PFSK-1 (cell line): ENCODE measurements around the gene MESD. TPM values are rescaled to one million over a fixed set of nuclear protein-coding genes. Genes with fewer than 3 reads are reported as not detected.

Experiments
- FOXP2 ChIP-seq: optimal IDR thresholded peaks from 2 replicates; pipeline ENCODE3; 2011; ENCODE audit warnings: borderline replicate concordance, control low read depth, inconsistent platforms; ENCODE audit not compliant: insufficient read depth; ENCODE audit errors: extremely low read length, extremely low read depth
- POLR2AphosphoS5 ChIP-seq: IDR thresholded peaks from 2 replicates; pipeline ENCODE4 v1.6.1; 2012; ENCODE audit warnings: low read depth, mild to moderate bottlenecking, control low read depth, low read length, moderate library complexity
- REST ChIP-seq, 2 experiments: IDR thresholded peaks; 2 replicates each; pipeline versions ENCODE4 v1.6.1 to v1.8.0; 2011 to 2012; ENCODE audit warnings: low read depth in 2 of 2, low read length in 2 of 2, control low read depth in 1 of 2, inconsistent platforms in 1 of 2, mild to moderate bottlenecking in 1 of 2, moderate library complexity in 1 of 2; ENCODE audit not compliant: insufficient read depth in 1 of 2
- SIN3A ChIP-seq: IDR thresholded peaks from 2 replicates; pipeline ENCODE4 v1.6.1; 2012; ENCODE audit warnings: mild to moderate bottlenecking, low read length, moderate library complexity, borderline replicate concordance; ENCODE audit not compliant: insufficient read depth
- TAF1 ChIP-seq: IDR thresholded peaks from 2 replicates; pipeline ENCODE4 v1.6.1; 2012; ENCODE audit warnings: low read length, control low read depth, borderline replicate concordance; ENCODE audit not compliant: insufficient read depth
- polyA plus RNA-seq: library from polyadenylated mRNA; unstranded; fragments of >200 nt; gene quantifications from one replicate; pipeline ENCODE4 v1.2.1, GENCODE V29; 2012; ENCODE audit warnings: low read depth, missing spikeins; ENCODE audit not compliant: insufficient read length

Gene MESD
- 24.0 TPM for polyA plus RNA-seq

GRCh38 chr15:80989518-80990478 lies at the start of gene MESD:
Gene MESD (minus strand): TSS chr15:80989819. CDS start chr15:80989791, 28 bp downstream.
- TF ChIP-seq FOXP2, result peak; percentile 65
- TF ChIP-seq POLR2AphosphoS5, result peak; percentile 95
- 0 out of 2 replicates have a peak, but pooled peaks have one; percentile 12 for TF ChIP-seq SIN3A
- peak; percentile 75; the same call in 1 of the 2 replicates for TF ChIP-seq TAF1
- 0 out of 4 replicates have a peak, but pooled peaks of 1 of the 2 experiments have one; percentile 24 for TF ChIP-seq REST (IDR thresholded peaks at IDR 0.05; ENCODE audit: insufficient read depth in 1 of 2, low read depth in 2 of 2, low read length in 2 of 2)

GRCh38 chr15:81038975-81039607 lies 49.5 kb upstream of the MESD start:
- no peak for TF ChIP-seq TAF1
- no peak for TF ChIP-seq REST (IDR thresholded peaks at IDR 0.05; ENCODE audit: insufficient read depth in 1 of 2, low read depth in 2 of 2, low read length in 2 of 2)
- TF ChIP-seq POLR2AphosphoS5, result no peak
- TF ChIP-seq SIN3A, result no peak
- TF ChIP-seq FOXP2, result no peak

DNA sequence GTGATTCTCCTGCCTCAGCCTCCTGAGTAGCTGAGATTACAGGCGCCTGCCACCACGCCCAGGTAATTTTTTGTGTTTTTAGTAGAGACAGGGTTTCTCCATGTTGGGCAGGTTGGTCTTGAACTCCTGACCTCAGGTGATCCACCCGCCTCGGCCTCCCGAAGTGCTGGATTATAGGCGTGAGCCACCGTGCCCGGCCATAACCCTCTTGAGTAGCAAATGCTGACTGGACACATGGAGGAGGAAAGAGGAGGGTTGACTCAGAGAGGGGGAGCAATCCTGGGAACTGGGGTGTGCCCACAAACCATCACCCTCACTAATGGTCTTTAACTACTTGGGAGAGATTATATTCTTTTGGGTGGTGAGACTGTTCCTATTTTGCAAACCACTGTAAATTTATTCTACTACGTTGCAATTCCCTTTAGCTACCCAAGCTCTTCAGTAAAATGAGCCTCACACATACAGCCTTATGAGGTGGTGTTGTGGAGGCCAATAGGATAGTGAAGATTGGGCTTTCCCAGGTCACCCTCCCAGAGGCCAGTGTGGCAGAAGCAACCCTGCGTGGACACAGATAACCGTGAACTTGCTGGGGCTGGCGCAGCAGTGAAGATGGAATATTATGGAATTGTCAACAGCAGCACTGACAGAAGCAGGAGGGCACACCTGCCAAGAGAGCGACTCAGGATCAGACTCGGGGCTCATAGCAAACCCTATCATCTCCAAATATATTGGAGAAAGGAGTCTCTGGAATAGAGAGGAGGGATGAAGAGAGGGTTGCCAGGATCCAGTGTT lies 48.5 kb upstream of the MESD start:
- TF ChIP-seq REST (IDR thresholded peaks at IDR 0.05; ENCODE audit: insufficient read depth in 1 of 2, low read depth in 2 of 2, low read length in 2 of 2) (no peak), FOXP2 (no peak), TAF1 (no peak), SIN3A (no peak), POLR2AphosphoS5 (no peak)

DNA sequence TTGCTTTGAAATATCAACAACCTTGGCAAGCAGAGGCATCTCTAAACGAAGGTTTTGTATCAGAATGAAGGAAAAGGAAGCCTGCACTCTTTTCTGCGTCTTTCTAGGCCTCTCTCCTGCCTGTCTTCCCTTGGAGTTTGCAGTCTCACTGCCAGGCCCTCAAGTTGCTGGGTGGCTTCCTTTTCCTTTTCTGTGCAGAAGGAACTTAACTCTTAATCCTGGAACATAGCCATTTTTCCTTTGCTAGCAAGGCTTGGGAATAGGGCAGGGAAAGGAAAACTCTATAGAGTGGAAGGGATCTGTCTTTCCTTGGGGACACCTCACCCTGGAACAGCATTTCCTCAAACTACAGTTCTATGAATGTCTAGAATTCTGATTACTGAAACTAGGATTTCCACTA lies 43.9 kb upstream of the MESD start:
- TF ChIP-seq POLR2AphosphoS5, result no peak
- no peak for TF ChIP-seq SIN3A
- no peak for TF ChIP-seq REST (IDR thresholded peaks at IDR 0.05; ENCODE audit: insufficient read depth in 1 of 2, low read depth in 2 of 2, low read length in 2 of 2)
- TF ChIP-seq FOXP2, result no peak
- TF ChIP-seq TAF1, result no peak
